HG02870 (cell line): ENCODE measurements around the gene B4GALT4.
"Not testable (repeated sequence)": the region's sequence is repeated elsewhere in the genome, so short reads cannot be mapped to it uniquely, and the experiment has no call there.

Source experiments
- ATAC-seq: cut with Tn5 transposase; IDR thresholded peaks from one replicate; pipeline ENCODE4 v1.9.1; 2021; ENCODE audit warnings: mild to moderate bottlenecking, moderate library complexity; ENCODE audit not compliant: unreplicated experiment

B4GALT4 gene

GRCh38 chr3:119240591-119241434 lies at the start of gene B4GALT4:
Gene B4GALT4 (minus strand): TSS chr3:119240878. CDS start chr3:119230099, 10,779 bp downstream.
- peak; percentile 84 for ATAC-seq

- ATAC-seq = no peak
These were observed 48.7 kb upstream of the B4GALT4 start for GRCh38 chr3:119289404-119289770.

GRCh38 chr3:119288669-119289403 lies 48.2 kb upstream of the B4GALT4 start:
- no peak for ATAC-seq

- no peak for ATAC-seq
These were observed 39.0 kb upstream of the B4GALT4 start for GRCh38 chr3:119279584-119280243.

- no peak for ATAC-seq
These were observed 38.5 kb upstream of the B4GALT4 start for GRCh38 chr3:119279101-119279554.

GRCh38 chr3:119276680-119277079 lies 36.0 kb upstream of the B4GALT4 start:
- ATAC-seq = no peak

GRCh38 chr3:119270212-119270611 lies 29.5 kb upstream of the B4GALT4 start:
- not testable (repeated sequence) for ATAC-seq

- ATAC-seq = no peak
These were observed 20.4 kb upstream of the B4GALT4 start for GRCh38 chr3:119261055-119261454.

GRCh38 chr3:119259821-119260220 lies 19.1 kb upstream of the B4GALT4 start:
- ATAC-seq = no peak

- peak; percentile 94 for ATAC-seq
These were observed 18.2 kb upstream of the B4GALT4 start for GRCh38 chr3:119258915-119259314.

- ATAC-seq = peak; percentile 64
These were observed 17.2 kb upstream of the B4GALT4 start for GRCh38 chr3:119257654-119258410.

GRCh38 chr3:119257111-119257510 lies 16.4 kb upstream of the B4GALT4 start:
- no peak for ATAC-seq

- no peak for ATAC-seq
These were observed 14.5 kb upstream of the B4GALT4 start for GRCh38 chr3:119255214-119255613.

- no peak for ATAC-seq
These were observed 5.1 kb upstream of the B4GALT4 start for GRCh38 chr3:119245778-119246177.

GRCh38 chr3:119243712-119244111 lies 3.0 kb upstream of the B4GALT4 start:
- ATAC-seq = no peak

- ATAC-seq = not testable (repeated sequence)
These were observed 2.4 kb upstream of the B4GALT4 start for GRCh38 chr3:119243058-119243529.

- ATAC-seq = not testable (repeated sequence)
These were observed 1.8 kb upstream of the B4GALT4 start for GRCh38 chr3:119242387-119243057.

- ATAC-seq = peak; percentile 17
These were observed 532 bp downstream of the B4GALT4 start for GRCh38 chr3:119240101-119240590.

GRCh38 chr3:119239206-119239820 lies 1.4 kb downstream of the B4GALT4 start:
- no peak for ATAC-seq
